ENCODE measurements around the gene SLC39A13. TPM values are rescaled to one million over a fixed set of nuclear protein-coding genes. Genes with fewer than 3 reads are reported as not detected.

Gene SLC39A13
- total RNA-seq, 2 experiments from 2014 or later = 10.9 to 11.4 TPM

GRCh38 chr11:47408598-47409439 is 429 bp downstream of the SLC39A13 start:
- no peak for DNase-seq
- Mint-ChIP-seq H3K27ac (peak overlapping the region; percentile 92), H3K27me3 (no peaks in the 10 kb centered on the region), H3K4me3 (peak overlapping the region; percentile 97), H3K36me3 (no peaks in the 10 kb centered on the region), H3K9me3 (no peaks in the 10 kb centered on the region), H3K4me1 (peaks cover 22% of the 10 kb centered on the region)

- H3K27ac Mint-ChIP-seq = peak overlapping the region; percentile 92
- H3K4me3 Mint-ChIP-seq = peak overlapping the region; percentile 97
- no peak for DNase-seq
- no peaks in the 10 kb centered on the region for H3K27me3 Mint-ChIP-seq
- no peaks in the 10 kb centered on the region for H3K9me3 Mint-ChIP-seq
- H3K36me3 Mint-ChIP-seq = no peaks in the 10 kb centered on the region
- peaks cover 22% of the 10 kb centered on the region for H3K4me1 Mint-ChIP-seq
Observed at GRCh38 chr11:47409440-47410369, 1.3 kb downstream of the SLC39A13 start.

GRCh38 chr11:47410370-47411264 is 2.2 kb downstream of the SLC39A13 start:
- H3K9me3 Mint-ChIP-seq = no peaks in the 10 kb centered on the region
- H3K36me3 Mint-ChIP-seq = no peaks in the 10 kb centered on the region

GRCh38 chr11:47411884-47412746 is 3.7 kb downstream of the SLC39A13 start:
- H3K27ac Mint-ChIP-seq = no peak overlapping the region
- no peaks in the 10 kb centered on the region for H3K36me3 Mint-ChIP-seq
- peak; percentile 60 for DNase-seq
- peaks cover 18% of the 10 kb centered on the region for H3K4me1 Mint-ChIP-seq
- no peaks in the 10 kb centered on the region for H3K27me3 Mint-ChIP-seq
- no peak overlapping the region for H3K4me3 Mint-ChIP-seq
- H3K9me3 Mint-ChIP-seq = no peaks in the 10 kb centered on the region

More at GRCh38 chr11:47410370-47411264, 2.2 kb downstream of the SLC39A13 start:
- no peak overlapping the region for H3K27ac Mint-ChIP-seq
- no peaks in the 10 kb centered on the region for H3K27me3 Mint-ChIP-seq
- H3K4me3 Mint-ChIP-seq = no peak overlapping the region
- H3K4me1 Mint-ChIP-seq = peaks cover 22% of the 10 kb centered on the region
- DNase-seq = no peak

- Mint-ChIP-seq H3K27ac (no peak overlapping the region), H3K4me3 (no peak overlapping the region), H3K27me3 (no peaks in the 10 kb centered on the region), H3K4me1 (peaks cover 11% of the 10 kb centered on the region), H3K36me3 (peaks cover 3% of the 10 kb centered on the region), H3K9me3 (no peaks in the 10 kb centered on the region)
- DNase-seq = no peak
Observed at GRCh38 chr11:47413351-47413750, 5.0 kb downstream of the SLC39A13 start.

- H3K27ac Mint-ChIP-seq = peak overlapping the region; percentile 22
- H3K36me3 Mint-ChIP-seq = peaks cover 7% of the 10 kb centered on the region
Observed at GRCh38 chr11:47413908-47414684, 5.7 kb downstream of the SLC39A13 start.

GRCh38 chr11:47414685-47415070 is 6.3 kb downstream of the SLC39A13 start:
- Mint-ChIP-seq H3K27ac (no peak overlapping the region), H3K4me3 (no peak overlapping the region), H3K4me1 (peaks cover 3% of the 10 kb centered on the region), H3K36me3 (peaks cover 11% of the 10 kb centered on the region), H3K27me3 (no peaks in the 10 kb centered on the region), H3K9me3 (no peaks in the 10 kb centered on the region)
- no peak for DNase-seq

More at GRCh38 chr11:47413908-47414684, 5.7 kb downstream of the SLC39A13 start:
- no peaks in the 10 kb centered on the region for H3K27me3 Mint-ChIP-seq
- peaks cover 8% of the 10 kb centered on the region for H3K4me1 Mint-ChIP-seq
- no peak for DNase-seq
- H3K9me3 Mint-ChIP-seq = no peaks in the 10 kb centered on the region
- no peak overlapping the region for H3K4me3 Mint-ChIP-seq

- H3K36me3 Mint-ChIP-seq = peaks cover 16% of the 10 kb centered on the region
- H3K4me3 Mint-ChIP-seq = no peak overlapping the region
Observed at GRCh38 chr11:47415091-47415854, 6.9 kb downstream of the SLC39A13 start.

GRCh38 chr11:47415949-47416472 is 7.6 kb downstream of the SLC39A13 start:
- H3K27me3 Mint-ChIP-seq = no peaks in the 10 kb centered on the region
- H3K4me1 Mint-ChIP-seq = no peaks in the 10 kb centered on the region
- H3K4me3 Mint-ChIP-seq = no peak overlapping the region
- peaks cover 16% of the 10 kb centered on the region for H3K36me3 Mint-ChIP-seq
- no peak for DNase-seq
- H3K9me3 Mint-ChIP-seq = no peaks in the 10 kb centered on the region
- no peak overlapping the region for H3K27ac Mint-ChIP-seq

More at GRCh38 chr11:47415091-47415854, 6.9 kb downstream of the SLC39A13 start:
- Mint-ChIP-seq H3K4me1 (peaks cover under 1% of the 10 kb centered on the region), H3K27me3 (no peaks in the 10 kb centered on the region), H3K27ac (peak overlapping the region; percentile 38), H3K9me3 (no peaks in the 10 kb centered on the region)
- no peak for DNase-seq

GRCh38 chr11:47417712-47418111 is 9.3 kb downstream of the SLC39A13 start:
- H3K36me3 Mint-ChIP-seq = peaks cover 20% of the 10 kb centered on the region

GRCh38 chr11:47418454-47419259 is 10.3 kb downstream of the SLC39A13 start:
- Mint-ChIP-seq H3K27ac (peak overlapping the region; percentile 36), H3K27me3 (no peaks in the 10 kb centered on the region)

More at GRCh38 chr11:47417712-47418111, 9.3 kb downstream of the SLC39A13 start:
- Mint-ChIP-seq H3K27ac (no peak overlapping the region), H3K4me3 (no peak overlapping the region), H3K9me3 (no peaks in the 10 kb centered on the region), H3K4me1 (no peaks in the 10 kb centered on the region), H3K27me3 (no peaks in the 10 kb centered on the region)
- no peak for DNase-seq

GRCh38 chr11:47425611-47426010 is 17.2 kb downstream of the SLC39A13 start:
- Mint-ChIP-seq H3K27me3 (peaks cover 4% of the 10 kb centered on the region), H3K4me3 (peak overlapping the region; percentile 100), H3K36me3 (peaks cover 27% of the 10 kb centered on the region), H3K9me3 (no peaks in the 10 kb centered on the region), H3K27ac (peak overlapping the region; percentile 98), H3K4me1 (peaks cover 26% of the 10 kb centered on the region)
- no peak for DNase-seq

More at GRCh38 chr11:47418454-47419259, 10.3 kb downstream of the SLC39A13 start:
- Mint-ChIP-seq H3K36me3 (peaks cover 20% of the 10 kb centered on the region), H3K4me1 (no peaks in the 10 kb centered on the region), H3K9me3 (no peaks in the 10 kb centered on the region), H3K4me3 (no peak overlapping the region)
- DNase-seq = no peak

Measured in activated naive CD8-positive, alpha-beta T cell treated with anti-CD3 and anti-CD28 coated beads for 36 hours (primary cell).